Globus pallidus (tissue), 1 donor: ENCODE data around the gene PRADC1.
A peak's percentile ranks its signal among the peaks of the same experiment; 100 is the strongest.

Experiments used
- DNase-seq: peaks from one replicate; pipeline ENCODE4 v3.0.0-alpha.2; 2015; ENCODE audit warnings: low spot score

PRADC1 gene

DNA sequence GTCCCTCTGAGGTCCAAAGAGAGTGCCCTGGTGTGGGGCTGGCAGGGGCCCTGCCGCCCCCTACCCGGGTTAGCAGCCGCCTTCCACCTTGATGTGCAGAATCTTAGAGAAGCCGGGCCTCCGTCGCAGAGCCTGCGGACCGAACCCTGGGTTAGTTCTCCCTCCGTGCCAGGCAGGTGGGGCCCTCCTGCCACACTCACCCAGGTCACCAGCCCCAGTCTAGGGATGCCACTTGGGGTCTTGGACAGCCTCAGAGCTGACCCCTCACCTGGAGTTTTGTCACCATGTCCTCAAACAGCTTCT lies 25.8 kb upstream of the PRADC1 start:
- DNase-seq = no peak

DNA sequence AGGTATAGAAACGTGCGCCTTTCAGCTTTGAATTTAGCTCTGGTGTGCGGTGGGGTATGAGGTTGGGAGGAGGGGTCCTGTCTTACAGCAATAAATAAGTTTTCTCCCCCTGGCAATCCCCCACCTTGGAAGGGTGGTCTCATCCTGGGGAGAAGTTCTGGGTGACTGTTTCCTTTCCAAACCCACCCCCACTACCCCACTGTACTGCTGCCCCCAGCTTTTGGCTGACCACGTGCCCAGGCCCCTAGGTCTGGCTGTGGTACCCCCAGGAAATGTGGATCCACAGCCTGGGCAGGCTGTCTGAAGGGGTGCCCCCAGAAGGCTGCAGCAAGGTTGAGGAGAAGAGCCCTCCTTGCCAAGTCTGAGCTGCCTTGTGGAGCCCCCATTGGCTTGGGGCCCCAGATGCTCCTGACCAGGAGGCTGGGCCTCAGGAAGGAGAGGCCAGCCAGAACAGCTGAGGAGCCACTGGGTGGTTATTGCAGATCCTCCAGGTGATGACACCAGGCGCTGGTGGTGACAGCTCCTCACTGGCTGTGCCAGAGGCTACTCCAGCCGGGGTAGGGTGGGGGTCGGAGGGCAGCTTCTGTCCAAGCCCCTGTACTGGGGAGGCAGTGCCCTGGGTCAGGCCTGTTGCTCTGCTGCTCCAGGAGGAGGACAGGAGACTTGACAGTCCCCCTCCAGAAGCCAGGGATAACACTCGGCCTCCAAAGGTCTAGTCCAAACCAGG lies 25.3 kb upstream of the PRADC1 start:
- no peak for DNase-seq

DNA sequence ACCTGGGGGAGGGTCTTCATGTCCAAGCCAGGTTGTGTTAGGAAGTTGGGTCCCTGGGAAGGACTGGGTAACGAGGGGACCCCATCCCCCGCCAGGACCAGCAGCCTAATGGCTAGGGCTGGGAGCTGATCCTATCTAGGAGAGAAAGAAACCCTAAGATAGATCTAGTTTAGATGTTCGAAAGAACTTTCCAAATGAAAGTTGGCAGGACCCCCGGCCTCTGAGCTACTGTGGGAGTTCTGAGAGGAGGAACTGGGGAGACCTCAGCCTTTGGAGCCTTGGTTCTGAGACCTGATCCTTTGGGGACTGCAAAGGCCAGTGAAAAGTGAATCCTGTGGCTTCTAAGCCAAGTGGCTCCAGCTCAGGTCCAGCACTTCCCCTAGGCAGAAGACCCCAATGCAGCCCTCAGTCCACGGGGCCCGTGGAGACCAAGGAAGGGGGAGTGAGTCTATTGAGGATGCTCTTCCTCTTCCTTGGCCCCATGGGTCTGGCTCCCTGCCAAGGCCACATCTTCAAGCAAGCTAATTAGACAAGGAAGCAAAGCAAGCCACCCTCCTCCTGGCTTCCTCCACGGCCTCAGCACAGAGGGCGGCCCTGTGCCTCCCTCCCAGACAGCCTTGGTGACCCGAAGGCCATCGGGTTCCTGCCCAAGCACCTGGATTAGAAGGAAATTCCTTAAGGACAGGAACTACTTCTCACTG lies 24.5 kb upstream of the PRADC1 start:
- no peak for DNase-seq

DNA sequence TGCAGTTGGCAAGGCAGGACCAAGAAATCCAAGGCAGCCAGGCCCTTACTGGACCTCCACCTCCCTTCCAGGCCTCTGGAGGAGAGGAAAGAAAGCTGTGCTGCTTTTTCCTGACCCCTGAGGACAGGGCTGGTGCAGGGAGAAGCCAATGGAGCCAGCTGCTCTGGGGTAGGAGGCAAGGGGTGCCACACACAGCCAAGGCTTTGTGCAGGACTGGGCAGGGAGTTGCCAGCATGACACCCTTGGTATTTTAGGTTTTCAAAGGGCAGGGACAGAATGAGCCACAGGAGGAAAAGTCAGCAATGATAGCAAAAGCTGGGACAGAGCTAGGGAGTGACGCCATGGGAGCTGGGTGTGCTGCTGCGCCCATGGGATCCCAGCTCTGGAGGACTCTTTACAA lies 24.0 kb upstream of the PRADC1 start:
- DNase-seq = no peak

DNA sequence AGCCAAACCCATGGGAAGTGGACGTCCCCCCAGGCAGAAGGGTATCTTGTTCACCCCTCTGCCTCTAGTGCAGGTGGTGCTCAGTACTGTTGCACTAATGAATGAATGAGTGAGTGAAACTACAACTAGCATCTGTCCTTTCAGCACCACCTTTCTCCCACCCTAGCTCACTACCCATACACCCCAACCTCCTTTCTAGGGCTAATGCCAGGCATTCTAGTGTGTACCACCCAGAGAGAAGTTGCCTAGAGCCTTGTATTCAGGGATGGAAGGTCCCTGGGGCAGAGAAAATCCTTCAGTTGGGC lies 23.5 kb upstream of the PRADC1 start:
- no peak for DNase-seq

DNA sequence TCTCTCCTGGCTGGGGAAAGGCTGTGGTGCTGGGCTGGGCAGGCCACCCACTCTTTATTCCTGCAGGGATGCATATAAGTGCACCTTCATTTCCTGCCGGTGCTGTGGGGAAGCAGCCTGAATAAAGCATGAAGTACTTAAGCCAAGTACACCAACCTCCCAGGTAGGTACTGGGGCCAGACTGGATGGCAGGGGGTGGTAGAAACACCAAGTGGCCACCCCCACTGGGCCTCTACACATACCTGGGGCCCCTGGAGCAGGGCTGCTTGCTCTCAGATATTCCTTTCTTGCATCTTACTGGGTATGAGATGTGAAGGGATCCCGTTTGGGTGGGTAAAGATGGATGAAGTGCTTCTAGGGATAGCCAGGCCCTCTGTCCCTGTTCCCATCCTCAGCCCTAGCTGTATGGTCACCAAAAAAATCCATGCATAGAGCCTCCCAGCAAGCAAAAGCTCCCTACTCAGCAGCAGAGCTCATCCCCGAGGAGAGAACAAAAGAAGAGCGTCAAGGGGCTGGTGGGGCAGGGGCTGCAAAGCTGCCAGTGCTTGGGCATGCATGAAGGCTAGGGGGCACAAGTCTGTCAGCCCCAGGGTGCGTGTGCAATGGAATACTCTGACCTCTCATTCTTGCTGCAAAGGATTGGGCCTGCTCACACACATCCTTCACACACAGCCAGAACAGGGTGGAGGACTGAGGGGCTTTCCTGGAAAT lies 23.0 kb upstream of the PRADC1 start:
- DNase-seq = no peak

DNA sequence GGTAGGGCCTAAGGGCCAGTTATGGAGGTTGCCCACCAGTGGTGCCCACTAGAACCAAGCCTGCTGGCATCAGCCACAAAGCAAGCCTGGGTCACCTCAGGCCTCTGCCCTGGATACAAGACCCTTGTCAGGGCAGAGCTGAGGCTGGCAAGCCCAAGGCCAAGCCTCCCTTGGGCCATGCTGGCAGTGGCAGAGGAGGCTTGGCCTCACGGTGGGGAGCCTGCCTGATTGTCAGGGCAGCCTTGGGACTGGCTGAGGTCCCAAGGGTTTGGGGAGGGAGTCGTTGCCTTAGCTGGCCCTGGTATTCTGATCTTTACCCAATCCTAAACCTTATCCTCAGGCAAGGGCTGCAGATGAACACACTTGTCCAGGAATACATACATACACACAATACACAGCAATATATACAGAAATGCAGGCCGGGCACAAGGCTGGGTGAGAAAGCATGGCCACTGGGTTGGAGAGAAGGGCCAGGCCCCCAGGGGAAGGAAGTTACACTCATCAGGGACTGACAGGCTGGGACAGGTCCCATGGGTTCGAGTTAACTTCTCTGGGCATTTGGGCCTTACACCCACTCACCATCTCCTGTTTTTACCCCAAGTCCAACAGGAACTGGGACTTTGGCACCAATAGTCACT lies 22.1 kb upstream of the PRADC1 start:
- no peak for DNase-seq

DNA sequence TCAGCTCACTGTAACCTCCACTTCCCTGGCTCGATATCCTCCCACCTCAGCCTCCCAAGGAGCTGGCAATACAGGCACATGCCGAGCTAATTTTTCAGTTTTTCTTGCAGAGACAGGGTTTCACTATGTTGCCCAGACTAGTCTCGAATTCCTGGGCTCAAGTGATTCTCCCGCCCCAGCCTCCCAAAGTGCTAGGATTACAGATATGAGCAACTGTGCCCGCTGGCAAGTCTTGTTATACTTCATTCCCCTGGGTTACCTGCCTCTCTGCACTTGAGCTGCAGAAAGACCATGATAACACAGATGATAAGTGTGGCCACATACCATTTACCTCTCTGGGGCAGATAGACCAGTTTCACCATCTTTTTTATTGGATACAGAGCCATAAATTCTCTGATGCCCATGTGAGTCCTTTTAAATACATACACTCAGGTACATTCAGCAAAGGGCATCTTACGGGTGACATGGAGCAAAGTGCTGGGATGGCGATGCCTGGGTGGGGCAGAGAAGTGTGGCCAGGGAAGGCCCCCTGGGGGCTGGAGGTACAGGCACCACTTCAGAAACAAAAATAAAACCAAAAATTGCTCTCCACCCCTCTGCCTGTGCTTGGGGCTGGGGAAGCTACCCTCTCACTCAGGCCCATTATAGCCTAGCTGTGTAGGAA lies 21.4 kb upstream of the PRADC1 start:
- DNase-seq = no peak

DNA sequence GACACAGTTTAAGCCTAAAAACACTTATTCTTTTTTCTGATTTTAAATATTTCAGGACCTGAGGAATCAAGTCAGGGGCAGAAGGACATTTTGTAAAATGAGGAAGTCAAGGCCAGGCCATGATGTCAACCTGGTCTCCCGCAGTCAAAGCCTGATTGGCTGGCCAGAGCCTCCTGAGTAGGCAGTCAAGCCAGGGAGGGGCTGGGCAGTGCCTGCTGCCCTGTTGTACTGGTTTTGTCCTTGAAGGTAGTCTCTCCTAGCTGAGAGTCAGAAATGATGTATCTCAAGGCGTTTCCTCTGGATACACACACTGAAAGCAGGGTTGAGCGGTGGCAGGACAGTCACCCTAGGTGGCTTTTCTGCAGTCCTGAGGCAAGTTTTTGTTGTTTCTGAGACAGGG lies 20.9 kb upstream of the PRADC1 start:
- no peak for DNase-seq

DNA sequence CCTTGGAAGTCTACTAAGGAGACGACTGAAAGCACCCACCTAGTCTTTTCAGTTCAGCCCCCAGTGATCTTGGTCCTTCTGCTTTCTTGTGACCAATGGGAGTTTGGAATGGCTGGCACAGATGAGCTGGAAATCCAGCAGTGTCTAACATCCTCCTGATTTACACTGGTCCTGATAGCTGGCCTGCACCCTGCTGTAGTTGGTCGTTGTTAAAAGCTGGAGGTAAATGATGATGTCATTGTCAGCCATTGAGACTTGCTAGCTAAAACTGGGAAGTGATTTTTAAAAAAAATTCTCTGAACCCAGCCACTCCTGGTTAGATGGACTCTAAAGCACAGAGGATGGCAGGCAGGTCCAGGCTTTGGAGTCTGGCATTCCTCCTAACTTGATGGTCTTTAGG lies 20.4 kb upstream of the PRADC1 start:
- DNase-seq = no peak

DNA sequence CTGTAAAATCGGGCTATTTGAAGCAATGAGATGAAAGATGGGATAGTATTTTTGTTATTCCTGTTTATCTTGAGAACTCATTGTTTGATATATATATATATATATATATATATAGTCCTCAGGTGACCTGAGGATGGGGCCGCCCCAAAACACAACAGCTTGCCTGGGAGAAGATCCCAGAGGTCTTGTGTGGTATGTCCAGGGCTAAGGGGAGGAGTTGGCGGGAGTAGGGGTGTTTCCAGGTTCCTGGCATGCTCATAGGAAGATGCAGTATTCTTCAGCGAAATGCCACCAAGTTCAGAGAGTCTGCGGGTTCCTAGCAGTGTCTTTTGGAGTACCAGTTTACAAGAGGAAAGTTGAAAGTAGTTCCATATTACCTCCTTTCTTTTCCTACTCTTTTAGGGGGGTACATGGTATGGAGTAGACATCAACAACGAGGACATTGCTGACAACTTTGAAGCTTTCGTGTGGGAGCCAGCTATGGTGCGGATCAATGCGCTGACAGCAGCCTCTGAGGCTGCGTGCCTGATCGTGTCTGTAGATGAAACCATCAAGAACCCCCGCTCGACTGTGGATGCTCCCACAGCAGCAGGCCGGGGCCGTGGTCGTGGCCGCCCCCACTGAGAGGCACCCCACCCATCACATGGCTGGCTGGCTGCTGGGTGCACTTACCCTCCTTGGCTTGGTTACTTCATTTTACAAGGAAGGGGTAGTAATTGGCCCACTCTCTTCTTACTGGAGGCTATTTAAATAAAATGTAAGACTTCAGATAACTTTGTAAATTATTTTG lies 19.4 kb upstream of the PRADC1 start:
- DNase-seq = no peak

DNA sequence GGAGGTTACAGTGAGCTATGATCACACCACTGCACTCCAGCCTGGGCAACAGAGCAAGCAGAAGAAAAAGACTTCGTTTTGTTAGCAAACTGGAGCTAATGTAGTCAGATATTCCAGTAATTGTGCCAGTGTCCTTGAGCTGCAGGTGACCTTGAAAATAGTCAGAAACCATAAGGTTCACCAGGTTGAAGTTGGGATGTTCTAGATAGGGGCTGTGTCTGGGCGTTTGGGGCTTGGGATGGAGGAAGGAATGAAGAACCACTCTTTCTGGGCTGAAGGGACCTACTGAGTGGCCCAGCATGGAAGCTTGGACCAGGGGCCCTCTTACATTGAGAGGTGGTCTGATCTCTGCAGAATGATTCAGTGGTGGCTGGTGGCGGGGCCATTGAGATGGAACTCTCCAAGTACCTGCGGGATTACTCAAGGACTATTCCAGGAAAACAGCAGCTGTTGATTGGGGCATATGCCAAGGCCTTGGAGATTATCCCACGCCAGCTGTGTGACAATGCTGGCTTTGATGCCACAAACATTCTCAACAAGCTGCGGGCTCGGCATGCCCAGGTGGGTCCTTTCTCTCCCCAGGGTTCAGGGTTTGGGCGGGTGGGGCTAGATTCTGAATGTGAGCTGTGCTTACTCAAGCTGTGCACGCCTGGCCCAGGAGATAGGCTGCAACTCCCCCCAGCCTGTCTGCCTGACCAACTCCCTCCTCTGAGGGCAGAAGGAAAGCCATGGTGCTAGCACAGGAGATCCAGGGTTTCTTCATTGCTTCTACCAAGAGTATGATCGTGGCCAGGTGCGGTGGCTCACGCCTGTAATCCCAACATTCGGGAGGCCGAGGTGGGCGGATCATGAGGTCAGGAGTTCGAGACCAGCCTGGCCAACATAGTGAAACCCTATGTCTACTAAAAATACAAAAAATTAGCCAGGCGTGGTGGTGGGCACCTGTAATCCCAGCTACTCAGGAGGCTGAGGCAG lies 18.1 kb upstream of the PRADC1 start:
- peak; percentile 17 for DNase-seq

DNA sequence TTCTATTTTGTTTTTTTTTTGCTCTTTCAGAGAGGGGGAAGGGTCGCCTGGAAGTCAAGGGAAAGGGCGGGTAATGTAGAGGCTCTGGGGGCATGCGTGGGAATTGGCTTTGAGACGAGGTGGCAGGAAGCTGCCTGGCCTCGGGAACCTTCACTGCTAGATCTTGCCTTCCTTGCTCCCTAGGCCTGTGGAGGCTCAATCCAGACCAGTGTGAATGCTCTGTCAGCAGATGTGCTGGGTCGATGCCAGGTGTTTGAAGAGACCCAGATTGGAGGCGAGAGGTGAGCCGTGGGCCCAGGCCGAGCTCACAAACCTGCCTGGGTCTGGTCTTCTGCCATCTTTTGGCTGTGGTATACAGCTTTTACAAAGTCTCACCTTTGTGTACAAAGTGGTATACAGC lies 16.6 kb upstream of the PRADC1 start:
- DNase-seq = no peak

DNA sequence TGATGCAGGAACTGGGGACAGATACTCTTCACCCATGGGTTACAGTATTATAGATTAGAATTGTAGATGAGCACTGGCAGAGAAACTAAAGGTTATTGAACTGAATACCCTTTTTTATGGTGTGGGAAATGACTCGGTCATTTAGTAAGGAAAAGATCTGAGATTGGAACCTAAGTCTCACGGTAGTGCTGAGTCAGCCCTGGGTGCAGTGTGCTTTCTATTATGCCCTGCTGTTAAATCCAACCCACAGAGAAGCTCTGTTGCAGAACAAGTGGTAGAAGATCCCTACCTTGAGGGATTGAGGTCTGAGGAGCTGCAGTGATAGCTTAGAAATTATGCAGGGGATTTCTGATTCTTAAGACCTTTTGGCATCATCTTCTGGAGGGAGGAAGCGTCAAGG lies 13.8 kb upstream of the PRADC1 start:
- DNase-seq = no peak

DNA sequence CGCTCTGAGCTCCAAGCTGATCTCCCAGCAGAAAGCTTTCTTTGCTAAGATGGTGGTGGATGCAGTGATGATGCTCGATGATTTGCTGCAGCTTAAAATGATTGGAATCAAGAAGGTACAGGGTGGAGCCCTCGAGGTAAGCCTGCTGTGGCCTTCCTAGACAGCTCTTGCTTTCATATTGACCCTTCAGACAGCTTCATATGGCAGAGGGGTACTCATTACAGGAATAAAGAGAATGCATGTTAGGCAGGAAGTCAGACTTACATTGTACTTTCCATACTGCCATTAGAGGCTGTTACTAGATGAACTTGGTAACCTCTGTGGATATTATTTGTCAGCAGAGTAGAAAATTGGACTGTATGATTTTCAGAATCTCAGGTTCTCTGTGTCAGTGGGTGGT lies 11.5 kb upstream of the PRADC1 start:
- DNase-seq = no peak

DNA sequence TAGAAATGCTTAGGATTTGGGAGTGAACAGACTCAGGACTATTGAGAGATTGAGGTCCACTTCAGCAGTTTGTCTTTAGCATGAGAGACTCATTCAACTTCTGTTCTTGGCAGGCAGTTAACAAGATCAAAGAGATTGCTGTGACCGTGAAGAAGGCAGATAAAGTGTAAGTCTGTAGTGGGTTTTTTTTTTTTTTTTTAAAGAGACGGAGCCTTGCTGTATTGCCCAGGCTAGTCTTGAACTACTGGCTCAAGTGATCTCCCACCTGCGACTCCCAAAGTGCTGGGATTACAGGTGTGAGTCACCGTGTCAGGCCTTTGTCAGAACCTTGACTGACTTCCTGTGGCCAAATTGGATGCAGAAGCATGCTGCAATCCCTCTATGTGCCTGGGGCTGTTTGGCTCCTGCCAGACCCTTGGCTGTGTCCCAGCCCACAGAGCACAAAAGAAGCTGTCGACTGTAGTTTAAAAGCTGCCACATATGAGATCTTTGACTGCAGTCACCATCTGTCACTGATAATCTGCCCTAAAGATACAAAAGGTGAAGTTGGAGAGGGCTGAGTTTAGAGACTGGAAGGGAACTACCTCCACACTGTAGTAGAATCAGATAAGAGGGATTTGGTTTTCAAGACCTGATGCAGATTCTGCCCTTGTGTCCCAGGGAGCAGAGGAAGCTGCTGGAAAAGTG lies 11.0 kb upstream of the PRADC1 start:
- DNase-seq = no peak

DNA sequence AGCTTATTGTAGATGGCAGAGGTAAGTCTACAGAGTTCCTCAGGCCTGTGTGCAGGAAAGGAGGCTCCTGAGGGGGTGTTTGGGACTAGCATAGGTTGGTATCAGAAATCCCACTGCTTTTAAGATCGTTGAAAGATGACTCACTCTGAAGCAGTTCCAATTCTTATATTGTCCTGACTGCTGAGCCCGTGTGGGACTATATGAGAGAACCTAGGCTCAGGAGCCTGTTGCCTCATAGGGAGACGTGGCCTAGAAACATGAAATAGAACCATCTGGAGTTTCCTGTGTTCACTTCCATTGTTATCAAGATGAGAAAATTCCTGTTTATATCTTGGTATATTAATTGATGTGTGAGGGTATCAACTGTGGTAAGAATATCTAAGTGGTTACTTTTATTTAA lies 6.7 kb upstream of the PRADC1 start:
- no peak for DNase-seq

DNA sequence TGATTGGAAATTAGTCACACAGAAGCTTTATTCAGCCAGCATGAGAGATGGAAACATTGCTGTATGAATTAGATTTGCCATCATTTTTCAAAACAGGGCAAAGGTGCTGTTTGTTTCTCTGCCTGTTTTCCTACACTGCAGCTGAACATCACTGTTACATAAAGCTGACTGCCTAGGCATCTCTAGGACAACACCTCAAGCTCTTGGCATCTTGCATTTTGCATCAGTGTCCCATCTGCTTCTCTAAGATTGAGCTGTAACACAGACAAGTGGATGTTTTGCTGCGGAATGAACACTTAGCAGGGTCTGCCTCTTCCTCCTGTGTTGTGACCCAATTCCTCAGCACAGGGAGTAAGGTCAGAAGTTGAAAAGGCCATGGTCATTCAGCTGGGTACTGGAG lies 5.9 kb upstream of the PRADC1 start:
- DNase-seq = no peak

DNA sequence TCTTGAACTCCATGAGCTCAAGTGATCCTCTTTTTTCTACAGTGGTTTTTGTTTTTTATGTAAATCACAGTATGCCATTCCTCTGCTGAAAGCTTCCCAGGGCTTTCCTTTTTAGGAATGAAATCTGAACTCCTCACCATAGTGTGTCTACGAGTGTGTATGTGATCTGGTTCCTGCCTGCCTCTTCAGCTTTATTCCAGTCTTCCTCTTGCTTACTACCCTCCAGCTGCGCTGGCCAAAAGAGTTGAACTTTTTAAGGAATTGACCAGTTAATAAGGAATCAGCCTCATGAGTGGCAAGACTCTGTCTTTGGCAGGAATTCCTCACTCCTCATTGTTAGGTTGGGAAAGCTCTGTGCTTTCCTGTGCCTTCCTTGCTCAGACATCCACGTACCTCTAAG lies 5.1 kb upstream of the PRADC1 start:
- DNase-seq = no peak

DNA sequence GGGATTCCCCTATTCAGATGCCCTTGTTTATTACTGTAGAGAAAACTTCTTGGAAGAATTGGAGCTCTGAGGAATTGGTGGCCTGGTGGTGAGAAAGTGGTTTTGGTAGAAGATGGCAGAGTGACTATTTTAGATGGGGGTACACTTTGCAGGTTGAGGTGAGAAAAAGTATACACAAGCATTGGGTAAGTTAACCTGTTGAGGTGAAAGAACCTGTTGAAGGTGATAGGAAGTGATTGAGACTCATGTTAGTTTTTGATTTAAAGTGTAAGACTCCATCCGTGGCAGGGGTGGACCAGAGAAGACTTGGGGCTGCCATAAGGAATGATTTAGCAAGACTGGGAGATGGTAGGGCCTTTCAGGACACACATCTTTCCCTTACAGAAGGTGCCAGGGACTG lies 4.1 kb upstream of the PRADC1 start:
- no peak for DNase-seq
